ENCODE measurements around the gene P2RY8.

DNA sequence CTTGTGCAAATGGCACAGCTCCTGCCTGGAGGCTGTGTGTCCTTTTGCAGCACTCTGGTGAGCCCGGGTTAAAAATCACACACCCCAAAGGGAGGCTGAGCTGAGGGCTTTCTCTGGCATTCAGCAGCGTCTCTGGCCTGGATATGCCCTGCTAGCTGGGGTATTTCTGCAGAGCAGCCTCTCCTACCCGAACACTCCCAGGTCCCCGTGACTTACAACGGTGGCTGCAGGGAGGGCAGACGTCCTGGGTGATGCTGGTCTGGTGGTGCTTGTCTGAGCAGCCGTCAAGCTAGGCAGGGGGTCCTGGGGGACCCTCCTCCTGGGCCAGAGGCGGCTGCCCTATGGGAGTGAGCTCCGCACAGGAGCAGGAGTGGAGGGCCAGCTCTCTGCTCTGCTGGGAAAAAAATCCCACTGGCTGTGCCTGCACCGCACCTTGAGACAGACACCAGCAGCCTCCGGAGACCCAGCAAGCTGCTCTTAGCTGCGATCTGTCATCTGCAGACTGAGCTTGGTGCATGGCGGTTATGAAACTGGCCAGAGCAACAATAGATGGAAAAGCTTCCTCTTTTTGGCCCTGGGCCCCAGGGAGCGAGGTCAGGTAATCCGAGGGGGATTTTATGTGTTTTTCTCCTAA lies 43.0 kb downstream of the P2RY8 start:
- no peak for TF ChIP-seq BHLHE40 (IDR thresholded peaks at IDR 0.05; ENCODE audit: borderline replicate concordance)
- no peak for TF ChIP-seq ELF4 (IDR thresholded peaks at IDR 0.05)
- TF ChIP-seq HDGF (IDR thresholded peaks at IDR 0.05; ENCODE audit: borderline replicate concordance), result no peak
- TF ChIP-seq FOXM1 (IDR thresholded peaks at IDR 0.05; ENCODE audit: borderline replicate concordance), result no peak
